HepG2 (cell line): ENCODE results near the gene ERC1. TPM values are rescaled to one million over a fixed set of nuclear protein-coding genes. Genes with fewer than 3 reads are reported as not detected.

Source experiments
- ATAC-seq: fragments of 200-7000 bp; cut with Tn5 transposase; 3 replicates; pipeline ENCODE4 v1.9.1; 2020; ENCODE audit warnings: mild to moderate bottlenecking, moderate library complexity
- BruUV-seq: library from RNA; stranded (reverse); fragments of 400-500 nt; replicated peaks from 2 replicates; lab custom pipeline; 2021; lab: Mats Ljungman, UMichigan
- CTCF ChIA-PET: fragments of 300-600 bp; formaldehyde crosslinking; extraction: SDS; loops from one replicate; lab custom pipeline; 2021; ENCODE audit warnings: low total read pairs, inconsistent platforms, low intra/inter-chr PET ratio; lab: Yijun Ruan, JAX
- POLR2A ChIA-PET: fragments of 350-600 bp; sonication (Branson Sonifier 250); formaldehyde crosslinking; loops from one replicate; lab custom pipeline; 2020; ENCODE audit warnings: antibody characterized with exemption, inconsistent platforms; lab: Yijun Ruan, JAX
- DNase-seq: peaks from one replicate; pipeline ENCODE4 v3.0.0-alpha.2; 2015; ENCODE audit warnings: low spot score
- FAIRE-seq: peaks from 3 replicates; lab custom pipeline; 2011; peaks lifted over from hg19 to GRCh38; lab: Jason Lieb, UNC
- H2AFZ ChIP-seq: one replicate; pipeline ENCODE4 v1.6.1; 2011; ENCODE audit warnings: low read length, inconsistent platforms
- H3K27ac ChIP-seq: fragments of 300-600 bp; 3 replicates; pipeline ENCODE4 v1.8.0; 2011; ENCODE audit warnings: mixed run types, mild to moderate bottlenecking, mixed read lengths, low read length, inconsistent platforms; ENCODE audit not compliant: insufficient read depth; ENCODE audit errors: extremely low read length
- H3K27me3 ChIP-seq, 2 experiments: fragments of 200-600 bp in 1 of 2; 2 replicates in 1 of 2; 3 replicates in 1 of 2; pipeline versions ENCODE4 v1.6.0 to v1.8.0; 2011; ENCODE audit warnings: low read length in 2 of 2, mild to moderate bottlenecking in 2 of 2, moderate library complexity in 2 of 2, inconsistent platforms in 1 of 2; ENCODE audit not compliant: insufficient read depth in 2 of 2, control insufficient read depth in 1 of 2
- H3K36me3 ChIP-seq, 2 experiments: fragments of 200-600 bp in 1 of 2; replicated peaks in 1 of 2; 2 replicates in 1 of 2; 3 replicates in 1 of 2; pipeline versions ENCODE4 v1.5.1 to v1.8.0; 2011; ENCODE audit warnings: low read length in 2 of 2, inconsistent platforms in 1 of 2; ENCODE audit not compliant: insufficient read depth in 2 of 2, control insufficient read depth in 1 of 2
- H3K4me1 ChIP-seq: 2 replicates; pipeline ENCODE4 v1.5.1; 2012; ENCODE audit warnings: low read length, inconsistent platforms; ENCODE audit not compliant: insufficient read depth
- H3K4me2 ChIP-seq: 2 replicates; pipeline ENCODE4 v1.6.0; 2011; ENCODE audit warnings: low read depth, low read length, inconsistent platforms
- H3K4me3 ChIP-seq, 3 experiments: fragments of 200-600 bp in 1 of 3; sonication (generic), shearing (Covaris generic) in 1 of 3; replicated peaks in 1 of 3; 2 replicates each; pipeline ENCODE4 v1.5.1; 2011 to 2016; ENCODE audit warnings: low read length in 3 of 3, inconsistent platforms in 2 of 3, low read depth in 2 of 3, mild to moderate bottlenecking in 2 of 3, control low read depth in 1 of 3, mixed read lengths in 1 of 3; ENCODE audit not compliant: insufficient read depth in 1 of 3
- H3K79me2 ChIP-seq: one replicate; pipeline ENCODE4 v1.6.1; 2011; ENCODE audit warnings: low read length, inconsistent platforms; ENCODE audit not compliant: insufficient read depth
- H3K9ac ChIP-seq: 2 replicates; pipeline ENCODE4 v1.6.0; 2011; ENCODE audit warnings: mild to moderate bottlenecking, low read depth, low read length, inconsistent platforms; ENCODE audit not compliant: insufficient read depth
- H3K9me3 ChIP-seq: 2 replicates; pipeline ENCODE4 v1.5.1; 2012; ENCODE audit warnings: mild to moderate bottlenecking, low read length
- H4K20me1 ChIP-seq: 2 replicates; pipeline ENCODE4 v1.6.0; 2011; ENCODE audit warnings: inconsistent platforms, mild to moderate bottlenecking, low read length, moderate library complexity; ENCODE audit not compliant: insufficient read depth
- GPN1 ChIP-seq: sonication (generic); formaldehyde crosslinking; IDR thresholded peaks from 2 replicates; pipeline ENCODE4 v1.5.1; 2020; ENCODE audit warnings: missing genetic modification reagents, borderline replicate concordance
- RAD51 ChIP-seq: fragments of 450-650 bp; IDR thresholded peaks from 2 replicates; pipeline ENCODE4 v1.6.1; 2016; ENCODE audit warnings: borderline replicate concordance
- SNAPC4 ChIP-seq: sonication (generic); formaldehyde crosslinking; IDR thresholded peaks from 2 replicates; pipeline ENCODE4 v1.4.0; 2020; ENCODE audit warnings: mild to moderate bottlenecking, missing genetic modification reagents
- ZNF414 ChIP-seq: sonication (generic); formaldehyde crosslinking; IDR thresholded peaks from 2 replicates; pipeline ENCODE4 v1.5.0; 2020; ENCODE audit warnings: missing genetic modification reagents
- ZNF792 ChIP-seq: IDR thresholded peaks from 2 replicates; pipeline ENCODE4 v1.6.1; 2016
- WGBS: methylation state at CpG from one replicate; pipeline ENCODE4 v1.1.6; 2017; ENCODE audit warnings: low lambda C conversion rate; 5-methylcytosine and 5-hydroxymethylcytosine counted together
- in situ Hi-C: cut with HindIII; loops from 2 replicates; pipeline ENCODE4 v1.10.0; 2017; ENCODE audit warnings: low pct_unique_long_range_greater_than_20kb; ENCODE audit not compliant: extremely low pct_ligation_motif_present
- intact Hi-C: fragments of 100-400 bp; cut with micrococcal nuclease; formaldehyde crosslinking; loops from one replicate; pipeline ENCODE4 v1.10.0; 2022; ENCODE audit not compliant: unreplicated experiment
- polyA plus RNA-seq, 8 experiments: library from polyadenylated mRNA; depleted of rRNA in 3 of 8; stranded (reverse) in 7 of 8; unstranded in 1 of 8; fragments of >200 nt; fragmentation: Illumina TruSeq in 4 of 8; extraction: Trizol in 4 of 8; gene quantifications; 2 replicates each; pipeline versions ENCODE4 v1.2.1 to v1.2.3, GENCODE V29; 2011 to 2016; ENCODE audit warnings: low read depth in 4 of 8, missing spikeins in 1 of 8, mixed read lengths in 1 of 8; ENCODE audit not compliant: insufficient read depth in 1 of 8
- total RNA-seq, 5 experiments: library from RNA; depleted of rRNA; stranded (reverse); fragments of >200 nt; fragmentation: Illumina TruSeq; extraction: Trizol; gene quantifications; 2 replicates each; pipeline ENCODE4 v1.2.3, GENCODE V29; 2016; ENCODE audit warnings: low read depth in 1 of 5

ERC1 gene
- total and polyA plus RNA-seq, 2 of the 13 experiments (the other 11 are each of a cell fraction or from before 2014, with no cell fraction given) = 6.1 to 12.4 TPM

DNA sequence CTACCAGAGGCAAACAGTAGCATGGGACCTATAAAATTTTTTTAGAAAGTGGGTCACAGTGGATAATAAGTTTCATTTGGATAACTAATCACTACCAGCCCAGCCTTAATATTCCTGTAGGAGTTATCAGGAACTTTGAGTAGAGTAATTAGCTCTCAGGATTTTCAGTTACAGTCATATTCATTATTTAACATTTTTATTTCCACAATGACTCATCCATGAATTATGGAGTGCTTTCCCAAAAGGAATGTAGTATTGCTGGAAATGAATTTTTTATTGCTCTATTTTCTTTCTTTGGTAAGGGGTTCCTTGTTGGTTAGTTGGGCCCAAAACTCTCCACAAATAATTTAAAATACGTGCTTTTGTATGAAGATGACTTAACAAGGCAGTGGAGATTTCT, 53.7 kb downstream of the ERC1 start:
- no peak overlapping the region for H3K4me2 ChIP-seq

More for the DNA sequence above, 53.7 kb downstream of the ERC1 start:
- no peak for FAIRE-seq
- H3K27me3 ChIP-seq = no peaks in the 10 kb centered on the region
- H3K27ac ChIP-seq = no peak overlapping the region
- in situ Hi-C loops = no loop called here
- no peaks in the 10 kb centered on the region for H4K20me1 ChIP-seq
- ATAC-seq = no peak
- H3K36me3 ChIP-seq = no peaks in the 10 kb centered on the region
- H3K79me2 ChIP-seq = peaks cover 3% of the 10 kb centered on the region
- no TSS peak for BruUV-seq
- H3K4me1 ChIP-seq = peaks cover 5% of the 10 kb centered on the region
- DNase-seq = no peak
- TF ChIP-seq RAD51 (no peak), SNAPC4 (CRISPR knock-in tag) (no peak), GPN1 (CRISPR knock-in tag) (no peak), ZNF414 (no peak), ZNF792 (no peak)
- CTCF ChIA-PET = no interaction called here
- intact Hi-C loops = no loop called here
- H3K9ac ChIP-seq = no peak overlapping the region
- no peak overlapping the region for H3K4me3 ChIP-seq
- H3K9me3 ChIP-seq = no peaks in the 10 kb centered on the region
- POLR2A ChIA-PET = no interaction called here
- WGBS = 91% methylated on average over 1 of the region's 1 CpG
- H2AFZ ChIP-seq = no peak overlapping the region
